ENCODE measurements around the gene PDIA4.

GRCh38 chr7:149053885-149054284 lies 25.6 kb upstream of the PDIA4 start:
- no peak for TF ChIP-seq CTCF (IDR thresholded peaks at IDR 0.05; ENCODE audit: insufficient read depth, low read depth, low read length)
- no peak for TF ChIP-seq EZH2 (IDR thresholded peaks at IDR 0.05; ENCODE audit: insufficient read depth, low read length)
